GM12874 (cell line): ENCODE measurements around the gene RAB7B.

Experiments
- TF ChIP-seq, protein P1 (sequence below): IDR thresholded peaks from 2 replicates; pipeline ENCODE4 v1.5.1; 2011; ENCODE audit warnings: low read depth, mild to moderate bottlenecking, control low read depth, low read length, moderate library complexity; ENCODE audit not compliant: insufficient read depth

Gene RAB7B

DNA sequence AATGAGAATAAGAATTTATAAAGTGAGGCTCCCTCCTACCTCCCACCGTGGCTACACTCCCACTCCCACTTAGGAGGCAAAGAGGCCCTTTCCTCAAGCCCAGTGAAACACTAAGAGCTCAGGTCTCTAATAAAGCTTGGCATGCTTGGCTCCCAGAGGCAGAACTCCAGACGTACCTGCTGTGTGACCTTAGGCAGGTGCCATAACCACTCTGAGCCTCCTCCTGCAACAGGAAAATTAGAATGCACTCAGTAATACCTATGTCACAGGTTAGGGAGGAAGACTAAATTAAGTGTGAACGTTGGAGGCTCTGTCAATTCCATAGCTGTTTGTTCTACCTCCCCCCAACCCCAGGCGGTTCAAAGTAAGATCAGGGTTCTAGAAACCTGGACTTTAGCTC is 43.4 kb downstream of the RAB7B start:
- TF ChIP-seq, protein P1, sequence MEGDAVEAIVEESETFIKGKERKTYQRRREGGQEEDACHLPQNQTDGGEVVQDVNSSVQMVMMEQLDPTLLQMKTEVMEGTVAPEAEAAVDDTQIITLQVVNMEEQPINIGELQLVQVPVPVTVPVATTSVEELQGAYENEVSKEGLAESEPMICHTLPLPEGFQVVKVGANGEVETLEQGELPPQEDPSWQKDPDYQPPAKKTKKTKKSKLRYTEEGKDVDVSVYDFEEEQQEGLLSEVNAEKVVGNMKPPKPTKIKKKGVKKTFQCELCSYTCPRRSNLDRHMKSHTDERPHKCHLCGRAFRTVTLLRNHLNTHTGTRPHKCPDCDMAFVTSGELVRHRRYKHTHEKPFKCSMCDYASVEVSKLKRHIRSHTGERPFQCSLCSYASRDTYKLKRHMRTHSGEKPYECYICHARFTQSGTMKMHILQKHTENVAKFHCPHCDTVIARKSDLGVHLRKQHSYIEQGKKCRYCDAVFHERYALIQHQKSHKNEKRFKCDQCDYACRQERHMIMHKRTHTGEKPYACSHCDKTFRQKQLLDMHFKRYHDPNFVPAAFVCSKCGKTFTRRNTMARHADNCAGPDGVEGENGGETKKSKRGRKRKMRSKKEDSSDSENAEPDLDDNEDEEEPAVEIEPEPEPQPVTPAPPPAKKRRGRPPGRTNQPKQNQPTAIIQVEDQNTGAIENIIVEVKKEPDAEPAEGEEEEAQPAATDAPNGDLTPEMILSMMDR: no peak

DNA sequence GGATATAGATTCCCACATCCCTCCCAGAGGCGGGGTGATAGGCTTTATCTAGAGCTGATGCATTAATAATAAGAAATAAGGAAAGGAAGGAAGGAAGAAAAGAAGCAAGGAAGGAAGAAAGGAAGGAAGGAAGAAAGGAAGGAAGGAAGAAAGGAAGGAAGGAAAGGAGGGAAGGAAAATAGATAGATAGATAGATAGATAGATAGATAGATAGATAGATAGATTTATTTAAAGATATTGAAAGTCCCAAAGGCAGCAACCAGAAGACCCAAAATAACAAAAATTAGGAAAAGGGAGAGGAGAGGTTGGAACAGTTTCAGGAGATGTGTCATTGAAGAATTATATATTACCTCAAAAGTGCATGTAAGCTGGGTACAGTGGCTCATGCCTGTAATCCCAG is 47.7 kb downstream of the RAB7B start:
- TF ChIP-seq, protein P1: no peak

DNA sequence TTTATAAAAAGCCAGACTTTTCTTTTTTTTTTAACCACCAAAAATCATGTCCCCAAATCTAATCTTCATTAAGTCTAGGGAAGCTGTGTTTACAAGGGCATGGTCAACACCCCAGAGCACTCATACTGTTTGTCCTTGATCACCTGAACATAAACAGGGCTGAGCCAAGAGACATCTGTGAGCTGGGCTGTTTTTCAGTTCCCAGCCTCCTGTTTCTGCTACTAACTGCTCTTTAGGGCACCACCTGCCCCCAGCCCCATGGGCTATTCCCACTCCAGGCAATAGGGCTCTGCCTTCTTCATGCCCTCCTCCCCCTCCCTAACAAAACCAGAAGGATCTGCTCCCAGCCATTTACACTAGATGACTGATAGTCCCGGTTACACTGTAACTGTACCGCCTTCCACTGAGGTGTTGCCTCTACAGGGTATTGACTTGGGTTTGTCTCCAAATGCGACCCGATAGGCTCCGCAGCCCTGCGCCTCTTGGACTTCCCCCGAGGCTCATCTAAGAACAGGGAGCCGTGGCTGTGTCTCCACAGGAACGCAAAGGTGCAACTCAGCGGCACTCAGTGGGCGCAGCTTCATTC is 48.3 kb downstream of the RAB7B start:
- TF ChIP-seq, protein P1: no peak

DNA sequence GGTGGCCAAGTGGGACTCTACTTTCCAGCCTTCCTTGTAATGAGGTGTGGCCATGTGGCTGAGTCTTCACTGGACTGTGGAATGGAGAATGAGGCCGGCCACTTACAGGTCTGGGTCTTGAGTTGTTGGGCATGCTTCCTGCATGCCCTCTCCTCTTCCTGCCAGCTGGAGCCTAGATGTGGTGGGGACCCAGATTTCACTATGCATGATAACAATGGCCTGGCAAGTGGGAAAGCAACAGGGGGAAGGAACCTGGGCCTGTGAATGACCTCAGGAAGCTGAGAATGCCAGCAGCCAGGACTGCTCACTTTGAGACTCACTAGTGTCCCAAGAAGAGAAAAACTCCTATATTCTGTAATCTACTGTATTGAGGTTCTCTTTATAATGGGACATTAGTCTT is 51.4 kb downstream of the RAB7B start:
- TF ChIP-seq, protein P1: no peak

DNA sequence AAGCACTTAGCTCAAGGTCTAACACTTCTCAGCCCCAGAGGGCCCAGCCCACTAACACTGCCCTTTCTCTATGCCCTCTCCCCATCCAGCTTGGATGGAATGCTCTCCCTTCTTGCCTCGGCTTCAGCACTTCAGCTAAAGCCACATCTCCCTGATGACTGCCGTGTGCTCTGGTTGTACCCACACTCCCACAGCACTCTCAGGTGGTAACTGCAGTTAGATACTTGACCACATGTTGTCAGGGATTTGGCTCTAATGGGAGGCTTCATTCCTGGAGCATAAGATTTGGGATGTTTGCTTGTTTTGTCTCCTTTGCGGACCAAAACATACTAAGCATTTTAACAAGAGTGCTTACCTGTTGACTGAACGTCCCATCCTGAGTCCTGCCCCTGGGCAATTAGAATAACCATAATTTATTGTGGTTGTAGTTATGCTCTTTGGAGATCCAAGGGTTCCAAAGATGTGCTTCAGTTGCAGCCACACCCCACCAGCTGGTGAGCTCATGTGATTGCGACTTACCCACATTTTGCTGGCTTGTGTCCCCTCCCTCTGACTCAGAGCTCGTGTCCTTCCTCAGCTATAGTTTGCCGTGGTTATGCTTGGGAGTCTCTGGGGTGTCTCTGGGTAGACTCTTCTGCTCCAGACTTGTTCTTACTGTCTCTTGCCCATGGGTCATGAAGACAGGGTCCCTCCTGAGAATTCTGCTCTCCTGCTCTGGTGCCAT is 52.2 kb downstream of the RAB7B start:
- TF ChIP-seq, protein P1: no peak

DNA sequence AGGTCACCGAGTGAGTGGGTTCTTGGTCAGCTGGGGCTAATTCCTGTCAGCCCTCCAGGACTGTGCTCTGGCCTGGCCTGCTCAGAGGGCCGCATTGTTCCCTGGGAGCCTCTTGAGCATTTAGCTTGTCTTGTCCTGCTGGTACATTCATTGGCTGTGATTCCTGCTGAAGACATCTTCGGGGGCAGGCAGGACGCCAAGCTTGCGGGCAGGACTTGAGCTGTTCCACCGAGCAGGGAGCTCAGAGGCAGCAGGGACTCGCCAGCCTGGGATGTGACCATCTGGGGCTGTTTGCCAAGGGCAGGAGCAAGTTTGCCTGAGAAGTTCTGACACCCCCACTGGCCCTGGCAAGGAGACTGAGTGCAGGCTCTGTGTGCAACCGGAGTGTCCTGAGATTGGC is 52.9 kb downstream of the RAB7B start:
- TF ChIP-seq, protein P1: no peak

DNA sequence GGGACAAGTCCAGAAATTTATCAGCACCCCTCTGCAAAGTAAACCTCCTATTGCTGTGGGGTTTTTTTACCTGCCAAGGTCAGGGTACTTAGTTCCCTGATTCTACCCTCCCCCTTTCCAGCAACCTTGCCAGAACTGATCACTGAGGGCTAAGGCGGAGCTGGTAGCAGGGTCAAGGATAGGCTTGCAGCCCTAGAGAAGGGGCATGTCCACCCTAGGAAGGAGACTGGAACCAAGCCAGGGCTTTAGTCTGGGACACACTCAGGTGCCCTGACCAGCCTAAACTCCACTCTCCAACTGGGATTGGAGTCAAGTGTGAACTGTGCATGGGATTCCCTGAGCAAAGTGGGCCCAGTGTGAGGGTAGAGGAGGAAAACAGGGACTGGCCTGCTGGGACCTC is 53.4 kb downstream of the RAB7B start:
- TF ChIP-seq, protein P1: no peak
